HL-60 (cell line): Measurements from ENCODE around the gene ZBTB44.
"Not testable (repeated sequence)": the region's sequence is repeated elsewhere in the genome, so short reads cannot be mapped to it uniquely, and the experiment has no call there.

Source experiments
- DNase-seq, 2 experiments: peaks; one replicate each; pipeline ENCODE4 v3.0.0-alpha.2; 2010 to 2020; ENCODE audit warnings: low read depth in 1 of 2, low spot score in 1 of 2
- H3K27ac ChIP-seq: fragments of 250-450 bp; sonication (Bioruptor Pico); replicated peaks from 2 replicates; pipeline ENCODE4 v1.5.1; 2020; ENCODE audit warnings: mild to moderate bottlenecking, moderate library complexity
- H3K27me3 ChIP-seq: fragments of 250-450 bp; sonication (Bioruptor Pico); 2 replicates; pipeline ENCODE4 v1.5.1; 2021; ENCODE audit warnings: mild to moderate bottlenecking, moderate library complexity; ENCODE audit not compliant: insufficient read depth, poor library complexity, severe bottlenecking
- H3K4me3 ChIP-seq: replicated peaks from 2 replicates; pipeline ENCODE4 v1.5.1; 2011; ENCODE audit warnings: mild to moderate bottlenecking, control low read depth, low read length; ENCODE audit not compliant: insufficient read depth
- CTCF ChIP-seq: IDR thresholded peaks from one replicate; pipeline ENCODE4 v1.5.1; 2011; ENCODE audit warnings: low read length, control low read depth, inconsistent platforms; ENCODE audit not compliant: insufficient read depth
- GABPA ChIP-seq: IDR thresholded peaks from 2 replicates; pipeline ENCODE4 v1.6.1; 2012; ENCODE audit warnings: low read depth
- POLR2AphosphoS5 ChIP-seq: IDR thresholded peaks from 2 replicates; pipeline ENCODE4 v1.6.1; 2012; ENCODE audit warnings: low read depth
- REST ChIP-seq: IDR thresholded peaks from 2 replicates; pipeline ENCODE4 v1.6.1; 2012; ENCODE audit warnings: low read depth; ENCODE audit not compliant: insufficient replicate concordance
- SPI1 ChIP-seq: IDR thresholded peaks from 2 replicates; pipeline ENCODE4 v1.6.1; 2012; ENCODE audit warnings: low read depth, mild to moderate bottlenecking, borderline replicate concordance

The ZBTB44 gene

DNA sequence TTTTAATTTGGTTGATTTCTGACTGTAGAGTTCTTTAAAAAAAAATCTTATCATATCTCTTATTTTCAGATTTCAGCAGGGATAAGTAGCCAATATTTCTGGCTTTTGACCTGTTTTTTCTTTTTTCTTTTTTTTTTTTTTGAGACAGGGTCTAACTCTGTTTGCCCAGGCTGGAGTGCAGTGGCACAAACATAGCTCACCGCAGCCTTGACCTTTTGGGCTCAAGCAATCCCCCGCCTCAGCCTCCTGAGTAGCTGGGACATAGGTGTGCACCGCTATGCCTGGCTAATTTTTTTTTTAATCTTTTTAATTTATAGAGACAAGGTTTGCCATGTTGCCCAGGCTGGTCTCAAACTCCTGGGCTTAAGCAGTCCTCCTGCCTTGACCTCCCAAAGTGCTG lies 23.9 kb upstream of the ZBTB44 start:
- H3K27ac ChIP-seq: no peak overlapping the region
- no peaks in the 10 kb centered on the region for H3K27me3 ChIP-seq
- no peak for DNase-seq
- no peak overlapping the region for H3K4me3 ChIP-seq
- TF ChIP-seq GABPA (no peak), POLR2AphosphoS5 (no peak), CTCF (no peak), REST (no peak), SPI1 (no peak)

- TF ChIP-seq REST (no peak), CTCF (no peak), GABPA (no peak), POLR2AphosphoS5 (no peak), SPI1 (no peak)
- Histone ChIP-seq H3K27me3 (no peaks in the 10 kb centered on the region), H3K4me3 (no peak overlapping the region), H3K27ac (no peak overlapping the region)
- no peak for DNase-seq
Measured at GRCh38 chr11:130337281-130338089, 22.8 kb upstream of the ZBTB44 start.

- not testable (repeated sequence) for H3K27me3 ChIP-seq, H3K4me3 ChIP-seq, DNase-seq, H3K27ac ChIP-seq
Measured at GRCh38 chr11:130331397-130331796, 16.7 kb upstream of the ZBTB44 start.

- Histone ChIP-seq H3K27me3 (no peaks in the 10 kb centered on the region), H3K4me3 (no peak overlapping the region), H3K27ac (no peak overlapping the region)
- TF ChIP-seq POLR2AphosphoS5: no peak
- no peak for TF ChIP-seq REST
- TF ChIP-seq CTCF: no peak
- no peak for TF ChIP-seq SPI1
- no peak for TF ChIP-seq GABPA
- DNase-seq: no peak
Measured at GRCh38 chr11:130330101-130330684, 15.5 kb upstream of the ZBTB44 start.
